Astrocyte (in vitro differentiated cells and primary cell): ENCODE data around the gene C6orf89. TPM values are rescaled to one million over a fixed set of nuclear protein-coding genes. Genes with fewer than 3 reads are reported as not detected.

Experiments used
- DNase-seq: peaks from one replicate; pipeline ENCODE4 v3.0.0-alpha.2; 2010; ENCODE audit warnings: low read depth
- FAIRE-seq: peaks from 2 replicates; lab custom pipeline; 2011; peaks lifted over from hg19 to GRCh38; lab: Jason Lieb, UNC
- H2AFZ ChIP-seq: 2 replicates; pipeline ENCODE4 v1.6.0; 2012; ENCODE audit warnings: low read depth, low read length, inconsistent platforms
- H3K27ac ChIP-seq: 2 replicates; pipeline ENCODE4 v1.5.1; 2011; ENCODE audit warnings: low read depth, low read length, inconsistent platforms
- H3K27me3 ChIP-seq: 2 replicates; pipeline ENCODE4 v1.6.0; 2011; ENCODE audit warnings: low read length, inconsistent platforms; ENCODE audit not compliant: insufficient read depth
- H3K36me3 ChIP-seq: 2 replicates; pipeline ENCODE4 v1.5.1; 2011; ENCODE audit warnings: low read length, inconsistent platforms; ENCODE audit not compliant: insufficient read depth
- H3K4me1 ChIP-seq: 2 replicates; pipeline ENCODE4 v1.5.1; 2011; ENCODE audit warnings: low read length, inconsistent platforms; ENCODE audit not compliant: insufficient read depth
- H3K4me2 ChIP-seq: 2 replicates; pipeline ENCODE4 v1.6.0; 2012; ENCODE audit warnings: low read length, inconsistent platforms
- H3K4me3 ChIP-seq: 2 replicates; pipeline ENCODE4 v1.5.1; 2011; ENCODE audit warnings: low read depth, mild to moderate bottlenecking, low read length, inconsistent platforms; ENCODE audit not compliant: insufficient read depth
- H3K79me2 ChIP-seq: 2 replicates; pipeline ENCODE4 v1.6.0; 2012; ENCODE audit warnings: mild to moderate bottlenecking, low read length, inconsistent platforms; ENCODE audit not compliant: insufficient read depth
- H3K9ac ChIP-seq: 2 replicates; pipeline ENCODE4 v1.6.0; 2012; ENCODE audit warnings: mild to moderate bottlenecking, low read length, inconsistent platforms
- H3K9me3 ChIP-seq: 2 replicates; pipeline ENCODE4 v1.5.1; 2012; ENCODE audit warnings: low read depth, mild to moderate bottlenecking, low read length, inconsistent platforms; ENCODE audit not compliant: insufficient read depth
- H4K20me1 ChIP-seq: 2 replicates; pipeline ENCODE4 v1.6.0; 2012; ENCODE audit warnings: low read length, inconsistent platforms; ENCODE audit not compliant: insufficient read depth
- H3K27ac Mint-ChIP-seq: one replicate; pipeline ENCODE4 v1.8.0; 2021; ENCODE audit warnings: mild to moderate bottlenecking, mixed read lengths; ENCODE audit not compliant: unreplicated experiment
- H3K27me3 Mint-ChIP-seq: one replicate; pipeline ENCODE4 v1.8.0; 2021; ENCODE audit warnings: low read depth, mixed read lengths; ENCODE audit not compliant: unreplicated experiment
- H3K36me3 Mint-ChIP-seq: one replicate; pipeline ENCODE4 v1.8.0; 2021; ENCODE audit warnings: low read depth, mixed read lengths; ENCODE audit not compliant: unreplicated experiment
- H3K4me1 Mint-ChIP-seq: one replicate; pipeline ENCODE4 v1.8.0; 2021; ENCODE audit warnings: low read depth, mixed read lengths; ENCODE audit not compliant: unreplicated experiment
- H3K4me3 Mint-ChIP-seq: one replicate; pipeline ENCODE4 v1.8.0; 2021; ENCODE audit warnings: mild to moderate bottlenecking, moderate library complexity, mixed read lengths; ENCODE audit not compliant: unreplicated experiment
- H3K9me3 Mint-ChIP-seq: one replicate; pipeline ENCODE4 v1.8.0; 2021; ENCODE audit warnings: mild to moderate bottlenecking, mixed read lengths; ENCODE audit not compliant: unreplicated experiment
- CTCF ChIP-seq: IDR thresholded peaks from 2 replicates; pipeline ENCODE4 v1.5.1; 2011; ENCODE audit warnings: low read depth, mild to moderate bottlenecking, inconsistent platforms, low read length, moderate library complexity; ENCODE audit not compliant: insufficient read depth
- EZH2 ChIP-seq: IDR thresholded peaks from 2 replicates; pipeline ENCODE4 v1.6.1; 2012; ENCODE audit warnings: mild to moderate bottlenecking, low read length, inconsistent platforms; ENCODE audit not compliant: insufficient read depth
- total RNA-seq: library from RNA; stranded (reverse); gene quantifications from 2 replicates; pipeline ENCODE4 v1.2.1, GENCODE V29; 2021

C6orf89 gene
- total RNA-seq, 1 donor from 2014 or later = 37.8 TPM

GRCh38 chr6:36839749-36840431 is 45.9 kb upstream of the C6orf89 start:
- peak overlapping the region; percentile 61 for H2AFZ ChIP-seq
- H3K4me2 ChIP-seq = peak overlapping the region; percentile 86
- Mint-ChIP-seq H3K4me1 (no peaks in the 10 kb centered on the region), H3K27ac (no peak overlapping the region), H3K9me3 (peaks cover 3% of the 10 kb centered on the region), H3K27me3 (peaks cover 68% of the 10 kb centered on the region), H3K4me3 (peak overlapping the region; percentile 81), H3K36me3 (peaks cover 4% of the 10 kb centered on the region)
- no peak overlapping the region for H3K27ac ChIP-seq
- FAIRE-seq = no peak
- no peak for DNase-seq
- H3K4me1 ChIP-seq = peaks cover 14% of the 10 kb centered on the region
- H3K27me3 ChIP-seq = peaks cover 32% of the 10 kb centered on the region
- no peaks in the 10 kb centered on the region for H4K20me1 ChIP-seq
- TF ChIP-seq EZH2 = no peak
- H3K36me3 ChIP-seq = no peaks in the 10 kb centered on the region
- H3K9me3 ChIP-seq = no peaks in the 10 kb centered on the region
- H3K79me2 ChIP-seq = no peaks in the 10 kb centered on the region
- H3K9ac ChIP-seq = peak overlapping the region; percentile 35
- H3K4me3 ChIP-seq = peak overlapping the region; percentile 37

GRCh38 chr6:36840432-36841403 is 45.0 kb upstream of the C6orf89 start:
- TF ChIP-seq EZH2 = no peak
- TF ChIP-seq CTCF = no peak
- Mint-ChIP-seq H3K9me3 (peaks cover 3% of the 10 kb centered on the region), H3K36me3 (peaks cover 4% of the 10 kb centered on the region), H3K4me1 (no peaks in the 10 kb centered on the region), H3K4me3 (peak overlapping the region; percentile 52), H3K27ac (no peak overlapping the region), H3K27me3 (peaks cover 69% of the 10 kb centered on the region)
- H4K20me1 ChIP-seq = no peaks in the 10 kb centered on the region
- peaks cover 14% of the 10 kb centered on the region for H3K4me1 ChIP-seq
- no peak overlapping the region for H3K27ac ChIP-seq
- FAIRE-seq = no peak
- no peaks in the 10 kb centered on the region for H3K9me3 ChIP-seq
- peak overlapping the region; percentile 61 for H2AFZ ChIP-seq
- no peaks in the 10 kb centered on the region for H3K79me2 ChIP-seq
- H3K27me3 ChIP-seq = peaks cover 31% of the 10 kb centered on the region
- no peak for DNase-seq
- H3K4me3 ChIP-seq = peak overlapping the region; percentile 37
- H3K4me2 ChIP-seq = peak overlapping the region; percentile 86
- H3K36me3 ChIP-seq = no peaks in the 10 kb centered on the region
- no peak overlapping the region for H3K9ac ChIP-seq

DNA sequence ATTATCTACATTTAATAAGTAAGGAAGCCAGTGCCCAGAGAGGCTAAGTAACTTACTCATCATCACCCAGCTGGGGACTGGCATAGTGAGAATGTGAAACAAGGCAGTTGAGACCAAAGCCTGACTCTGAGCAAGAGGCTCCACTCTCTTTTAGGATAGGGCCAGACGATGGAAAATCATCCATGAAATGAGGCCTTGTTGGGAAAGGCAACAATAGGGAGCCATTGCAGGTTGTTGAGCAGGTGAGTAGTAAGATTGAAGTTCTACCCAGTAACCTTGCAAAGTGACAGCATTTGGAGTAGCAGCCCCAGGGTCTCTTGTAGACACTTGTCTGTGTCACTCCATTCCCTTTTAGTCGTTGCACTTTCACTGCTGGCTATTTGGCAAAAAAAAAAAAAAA is 44.0 kb upstream of the C6orf89 start:
- Mint-ChIP-seq H3K27me3 (peaks cover 62% of the 10 kb centered on the region), H3K4me3 (no peak overlapping the region), H3K36me3 (peaks cover 4% of the 10 kb centered on the region)

More for the DNA sequence above, 44.0 kb upstream of the C6orf89 start:
- Mint-ChIP-seq H3K9me3 (peaks cover 4% of the 10 kb centered on the region), H3K4me1 (no peaks in the 10 kb centered on the region), H3K27ac (no peak overlapping the region)
- no peaks in the 10 kb centered on the region for H3K9me3 ChIP-seq
- H3K4me2 ChIP-seq = no peak overlapping the region
- DNase-seq = no peak
- FAIRE-seq = no peak
- H3K4me3 ChIP-seq = no peak overlapping the region
- no peak overlapping the region for H3K27ac ChIP-seq
- H3K4me1 ChIP-seq = peaks cover 14% of the 10 kb centered on the region
- H2AFZ ChIP-seq = no peak overlapping the region
- H3K79me2 ChIP-seq = no peaks in the 10 kb centered on the region
- H4K20me1 ChIP-seq = no peaks in the 10 kb centered on the region
- TF ChIP-seq CTCF (no peak), EZH2 (no peak)
- no peaks in the 10 kb centered on the region for H3K36me3 ChIP-seq
- H3K9ac ChIP-seq = no peak overlapping the region
- peaks cover 25% of the 10 kb centered on the region for H3K27me3 ChIP-seq
